Esophagus squamous epithelium (tissue), 4 donors: ENCODE data around the gene MBP.

Experiments
- CTCF ChIP-seq, 6 experiments: fragments of 450-650 bp in 4 of 6; fragments of 200-600 bp in 2 of 6; sonication (generic) in 2 of 6; IDR thresholded peaks; one replicate each; pipeline ENCODE4 v1.5.1; 2016 to 2019; ENCODE audit warnings: antibody characterized with exemption in 6 of 6, mild to moderate bottlenecking in 4 of 6, moderate library complexity in 4 of 6
- POLR2A ChIP-seq, 4 donors: fragments of 450-650 bp; IDR thresholded peaks; one replicate each; pipeline ENCODE4 v1.6.1; 2017; ENCODE audit warnings: antibody characterized with exemption in 4 of 4, mild to moderate bottlenecking in 4 of 4, moderate library complexity in 3 of 4

GRCh38 chr18:76953156-76953555 is 179.4 kb downstream of the MBP start:
- TF ChIP-seq CTCF (IDR thresholded peaks at IDR 0.05) = no peak
- TF ChIP-seq POLR2A (IDR thresholded peaks at IDR 0.05) = no peak
